BE2C (cell line): ENCODE results near the gene DTHD1.

ENCODE experiments used
- DNase-seq: peaks from one replicate; pipeline ENCODE4 v3.0.0-alpha.2; 2020
- H3K27me3 ChIP-seq: fragments of 250-450 bp; sonication (Bioruptor Pico); 2 replicates; pipeline ENCODE4 v1.5.1; 2020; ENCODE audit warnings: mild to moderate bottlenecking
- H3K36me3 ChIP-seq: fragments of 250-450 bp; sonication (Bioruptor Pico); 2 replicates; pipeline ENCODE4 v1.5.1; 2020; ENCODE audit warnings: mild to moderate bottlenecking
- H3K4me1 ChIP-seq: fragments of 250-450 bp; sonication (Bioruptor Pico); 2 replicates; pipeline ENCODE4 v1.5.1; 2020
- H3K4me3 ChIP-seq: 2 replicates; pipeline ENCODE4 v1.5.1; 2011; ENCODE audit warnings: low read depth, low read length
- H3K9me3 ChIP-seq: fragments of 250-450 bp; sonication (Bioruptor Pico); 2 replicates; pipeline ENCODE4 v1.5.1; 2020
- CTCF ChIP-seq: IDR thresholded peaks from 2 replicates; pipeline ENCODE4 v1.5.1; 2012; ENCODE audit warnings: mild to moderate bottlenecking, low read depth, low read length

The DTHD1 gene

GRCh38 chr4:36322921-36323354 is 41.5 kb downstream of the DTHD1 start:
- Histone ChIP-seq H3K9me3 (no peaks in the 10 kb centered on the region), H3K36me3 (no peaks in the 10 kb centered on the region), H3K27me3 (no peaks in the 10 kb centered on the region), H3K4me1 (no peaks in the 10 kb centered on the region), H3K4me3 (no peak overlapping the region)
- no peak for DNase-seq
- TF ChIP-seq CTCF: no peak

DNA sequence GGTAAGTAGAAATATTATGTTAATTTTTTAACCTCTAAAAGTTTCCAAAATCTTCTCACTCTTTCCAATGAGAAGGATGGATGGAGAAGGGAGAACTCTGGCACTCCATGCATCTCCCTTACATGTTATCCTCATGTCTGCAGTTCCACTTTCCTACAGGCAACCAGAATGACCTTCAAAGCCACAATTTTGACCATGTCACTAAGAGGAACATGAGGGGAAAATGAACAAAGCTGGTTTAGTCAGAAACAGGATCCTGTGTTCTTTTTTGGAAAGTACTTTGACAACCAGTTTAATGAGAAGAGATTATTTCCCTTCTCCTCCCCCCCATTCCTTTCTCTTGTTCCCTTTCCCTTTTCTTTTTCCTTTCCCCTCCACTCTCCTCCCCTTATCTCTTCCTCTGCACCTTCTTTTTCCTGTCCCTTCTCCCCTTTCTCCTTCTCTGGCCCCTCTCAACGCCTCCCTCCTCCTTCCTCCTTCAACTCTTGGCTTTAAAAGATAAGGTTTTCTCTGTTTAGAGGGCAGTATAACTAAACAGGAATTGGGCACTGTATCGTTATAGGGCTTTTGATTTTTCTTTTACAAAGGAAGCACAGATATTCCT is 42.5 kb downstream of the DTHD1 start:
- DNase-seq: no peak
- no peaks in the 10 kb centered on the region for H3K27me3 ChIP-seq

DNA sequence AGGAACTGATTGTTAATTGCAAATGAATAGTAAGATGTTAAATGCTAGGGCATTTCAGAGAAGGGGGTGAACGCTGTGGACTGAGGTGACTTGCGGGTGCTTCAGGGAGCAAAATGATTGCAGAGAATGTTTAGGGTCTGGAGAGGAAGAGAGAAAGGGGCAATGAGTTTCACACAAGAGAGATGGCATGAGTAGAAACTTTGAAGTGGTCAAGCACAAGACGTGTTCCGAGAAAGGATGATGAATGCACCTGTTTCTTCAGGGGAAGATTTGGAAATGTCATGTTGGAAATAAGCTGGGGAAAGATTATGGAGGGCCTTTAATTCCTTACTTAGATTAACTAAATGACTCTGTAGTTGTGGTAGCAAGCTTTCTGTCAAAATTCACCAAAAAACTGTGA is 43.4 kb downstream of the DTHD1 start:
- Histone ChIP-seq H3K4me3 (no peak overlapping the region), H3K9me3 (no peaks in the 10 kb centered on the region), H3K27me3 (no peaks in the 10 kb centered on the region), H3K4me1 (no peaks in the 10 kb centered on the region), H3K36me3 (no peaks in the 10 kb centered on the region)
- no peak for TF ChIP-seq CTCF
- no peak for DNase-seq

More for the DNA sequence above, 42.5 kb downstream of the DTHD1 start:
- no peaks in the 10 kb centered on the region for H3K4me1 ChIP-seq
- H3K36me3 ChIP-seq: no peaks in the 10 kb centered on the region
- H3K4me3 ChIP-seq: no peak overlapping the region
- TF ChIP-seq CTCF: no peak
- no peaks in the 10 kb centered on the region for H3K9me3 ChIP-seq

DNA sequence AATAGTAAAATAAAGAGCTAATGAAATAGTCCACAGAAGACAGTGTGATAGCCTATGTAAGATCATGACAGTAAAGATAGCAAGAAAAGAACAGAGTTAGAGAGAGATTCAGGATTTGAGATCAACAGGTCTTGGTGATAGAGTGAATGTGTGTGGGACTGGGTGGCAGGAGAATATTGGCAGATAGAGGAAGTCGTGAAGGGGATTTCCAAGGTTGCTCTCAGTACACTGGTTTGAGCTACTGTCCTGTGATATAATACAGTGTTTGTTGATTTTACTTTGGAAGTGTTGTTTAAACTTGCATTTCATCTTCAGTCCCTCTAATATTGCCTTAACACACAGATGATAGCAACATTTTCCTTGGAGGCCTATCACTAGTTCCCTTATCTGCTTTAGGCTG is 44.1 kb downstream of the DTHD1 start:
- DNase-seq: no peak
- Histone ChIP-seq H3K4me3 (no peak overlapping the region), H3K4me1 (no peaks in the 10 kb centered on the region), H3K27me3 (no peaks in the 10 kb centered on the region), H3K36me3 (no peaks in the 10 kb centered on the region), H3K9me3 (no peaks in the 10 kb centered on the region)
- TF ChIP-seq CTCF: no peak

GRCh38 chr4:36325926-36326325 is 44.5 kb downstream of the DTHD1 start:
- H3K4me3 ChIP-seq: no peak overlapping the region
- no peaks in the 10 kb centered on the region for H3K36me3 ChIP-seq
- H3K9me3 ChIP-seq: no peaks in the 10 kb centered on the region
- DNase-seq: no peak
- H3K27me3 ChIP-seq: no peaks in the 10 kb centered on the region
- no peak for TF ChIP-seq CTCF
- no peaks in the 10 kb centered on the region for H3K4me1 ChIP-seq

- DNase-seq: no peak
- Histone ChIP-seq H3K9me3 (no peaks in the 10 kb centered on the region), H3K4me1 (no peaks in the 10 kb centered on the region), H3K36me3 (no peaks in the 10 kb centered on the region), H3K27me3 (no peaks in the 10 kb centered on the region), H3K4me3 (no peak overlapping the region)
- no peak for TF ChIP-seq CTCF
Observed at GRCh38 chr4:36326476-36327029, 45.1 kb downstream of the DTHD1 start.
